Fibroblast of mammary gland (primary cell): Measurements from ENCODE around the gene CLCN7.

Source experiments
- DNase-seq: peaks from one replicate; pipeline ENCODE4 v3.0.0-alpha.2; 2010; ENCODE audit warnings: low read depth
- H3K4me3 ChIP-seq: 2 replicates; pipeline ENCODE4 v1.5.1; 2011; ENCODE audit warnings: low read depth, mild to moderate bottlenecking, low read length, moderate library complexity; ENCODE audit not compliant: control insufficient read depth
- CTCF ChIP-seq: conservative IDR thresholded peaks from 2 replicates; pipeline ENCODE4 v1.5.1; 2011; ENCODE audit warnings: low read depth, low read length, inconsistent platforms; ENCODE audit not compliant: control insufficient read depth, insufficient read depth

CLCN7 gene

DNA sequence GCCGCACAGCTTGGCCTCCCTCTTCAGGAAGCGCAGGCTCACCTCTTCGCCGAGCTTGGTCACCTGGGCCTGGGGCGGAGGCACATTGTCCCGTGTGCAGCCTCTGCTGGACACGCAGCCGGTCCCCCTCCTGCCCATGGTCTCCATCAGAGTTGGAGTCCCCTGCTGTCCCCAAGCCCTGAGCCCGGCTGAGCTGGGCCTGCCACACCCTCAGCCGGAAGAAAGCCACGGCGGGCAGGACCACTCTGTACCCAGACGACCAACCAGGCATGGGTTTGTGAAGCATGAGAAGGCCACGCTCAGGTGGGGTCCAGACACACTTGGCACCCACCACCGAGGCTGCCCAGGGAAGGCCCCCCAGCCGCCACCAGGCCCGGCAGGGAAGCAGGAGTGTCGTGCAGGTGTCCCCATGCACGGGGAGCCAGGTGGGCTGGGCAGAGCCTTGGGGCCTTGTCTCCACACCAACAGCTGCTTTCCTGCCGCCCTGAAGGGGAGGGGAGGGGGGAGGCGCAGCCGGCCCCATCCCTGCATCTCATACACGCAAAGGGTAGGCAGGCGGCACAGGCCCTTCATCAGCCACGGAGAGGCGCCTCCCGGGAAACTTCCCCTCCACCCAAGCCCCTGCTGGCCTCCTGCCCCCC, 35.6 kb downstream of the CLCN7 start:
- TF ChIP-seq CTCF, result no peak
- DNase-seq, result no peak
- no peak overlapping the region for H3K4me3 ChIP-seq

GRCh38 chr16:1438229-1439057, 36.4 kb downstream of the CLCN7 start:
- DNase-seq, result no peak
- no peak for TF ChIP-seq CTCF
- no peak overlapping the region for H3K4me3 ChIP-seq

GRCh38 chr16:1437606-1438005, 37.2 kb downstream of the CLCN7 start:
- H3K4me3 ChIP-seq, result no peak overlapping the region
- no peak for TF ChIP-seq CTCF
- no peak for DNase-seq

- no peak for TF ChIP-seq CTCF
- no peak overlapping the region for H3K4me3 ChIP-seq
- no peak for DNase-seq
These were observed 38.0 kb downstream of the CLCN7 start for GRCh38 chr16:1436731-1437355.

DNA sequence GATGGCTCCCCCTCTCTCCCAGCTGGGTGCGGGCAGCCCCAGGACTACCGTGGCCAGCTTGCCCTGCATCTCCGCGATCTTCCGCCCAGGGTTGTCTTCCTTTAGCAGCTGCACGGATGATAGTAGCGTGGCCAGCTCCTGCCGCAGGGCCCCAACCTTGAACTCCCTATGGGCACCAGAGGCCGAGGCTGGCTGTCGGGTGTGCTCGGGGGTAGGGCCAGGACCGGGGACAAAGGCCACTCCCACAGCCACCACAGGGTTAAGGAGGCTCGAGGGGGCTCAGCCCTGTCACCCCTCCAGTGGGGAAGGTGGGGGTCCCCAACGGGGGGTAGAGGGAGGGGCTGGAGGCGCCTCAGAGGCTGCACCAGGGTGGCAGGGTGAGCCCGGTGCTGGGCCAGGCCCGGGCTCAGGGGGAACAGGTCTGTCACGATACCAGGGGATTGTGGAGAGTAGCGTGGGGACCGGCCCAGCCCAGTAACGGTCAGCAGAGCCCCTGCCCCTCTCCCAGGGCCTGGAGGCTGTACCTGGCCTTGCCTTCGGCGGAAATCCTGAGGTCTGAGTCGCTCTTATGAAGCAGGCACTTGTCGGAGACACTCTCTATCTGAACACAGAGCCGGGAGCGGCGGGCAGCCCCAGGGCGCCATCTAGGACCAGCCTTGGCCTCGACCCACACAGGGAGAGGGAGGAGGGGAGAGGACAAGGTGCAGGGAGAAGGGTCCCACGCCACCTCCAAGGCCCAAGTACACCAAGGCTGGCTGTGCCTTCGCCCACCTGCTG, 38.7 kb downstream of the CLCN7 start:
- DNase-seq, result no peak
- no peak overlapping the region for H3K4me3 ChIP-seq
- TF ChIP-seq CTCF, result no peak

DNA sequence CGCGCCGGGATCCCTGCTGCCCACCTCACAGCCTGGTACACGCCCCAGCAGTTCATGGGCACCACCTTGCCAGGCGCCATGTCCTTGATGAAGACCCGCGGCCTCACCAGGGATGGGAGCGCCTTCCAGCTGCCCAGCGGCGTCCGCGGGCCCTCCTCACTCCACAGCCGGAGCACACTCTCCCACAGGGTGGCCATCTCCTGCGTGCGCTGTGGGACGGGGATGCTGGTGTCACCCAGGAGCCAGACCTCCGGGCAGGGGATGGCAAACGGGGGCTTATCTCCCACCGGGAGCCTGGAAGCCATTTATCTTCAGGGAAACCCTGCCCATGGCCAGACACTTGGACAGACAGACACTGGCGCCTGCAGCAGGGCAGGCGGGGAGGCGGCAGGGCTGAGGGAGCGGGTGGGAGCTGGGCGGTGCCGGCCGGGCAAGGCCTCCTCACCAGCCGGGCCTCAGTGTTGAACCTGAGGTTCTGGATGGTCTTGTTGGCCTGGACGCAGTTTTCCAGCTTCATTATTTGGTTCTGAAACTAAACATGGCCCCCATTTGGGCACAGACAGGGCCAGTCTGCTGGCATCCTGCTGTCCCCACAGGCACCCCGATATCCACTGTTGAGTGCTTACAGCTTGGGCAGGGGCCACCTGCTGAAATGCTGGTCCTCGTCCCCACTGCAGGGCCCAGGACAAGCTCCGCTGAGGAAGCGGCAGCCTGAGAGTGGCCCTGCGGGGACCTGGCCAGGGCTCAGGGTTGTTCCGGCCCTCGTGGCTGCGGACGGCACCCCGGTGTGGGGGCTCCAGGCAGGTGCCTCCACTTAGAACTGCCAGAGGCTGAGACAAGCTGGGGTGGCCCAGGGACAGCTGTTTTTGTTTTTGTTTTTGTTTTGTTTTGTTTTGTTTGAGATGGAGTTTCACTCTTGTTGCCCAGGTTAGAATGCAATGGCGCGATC, 39.9 kb downstream of the CLCN7 start:
- no peak for TF ChIP-seq CTCF
- no peak overlapping the region for H3K4me3 ChIP-seq
- DNase-seq, result no peak
